ENCODE measurements around the gene DLST.

DNA sequence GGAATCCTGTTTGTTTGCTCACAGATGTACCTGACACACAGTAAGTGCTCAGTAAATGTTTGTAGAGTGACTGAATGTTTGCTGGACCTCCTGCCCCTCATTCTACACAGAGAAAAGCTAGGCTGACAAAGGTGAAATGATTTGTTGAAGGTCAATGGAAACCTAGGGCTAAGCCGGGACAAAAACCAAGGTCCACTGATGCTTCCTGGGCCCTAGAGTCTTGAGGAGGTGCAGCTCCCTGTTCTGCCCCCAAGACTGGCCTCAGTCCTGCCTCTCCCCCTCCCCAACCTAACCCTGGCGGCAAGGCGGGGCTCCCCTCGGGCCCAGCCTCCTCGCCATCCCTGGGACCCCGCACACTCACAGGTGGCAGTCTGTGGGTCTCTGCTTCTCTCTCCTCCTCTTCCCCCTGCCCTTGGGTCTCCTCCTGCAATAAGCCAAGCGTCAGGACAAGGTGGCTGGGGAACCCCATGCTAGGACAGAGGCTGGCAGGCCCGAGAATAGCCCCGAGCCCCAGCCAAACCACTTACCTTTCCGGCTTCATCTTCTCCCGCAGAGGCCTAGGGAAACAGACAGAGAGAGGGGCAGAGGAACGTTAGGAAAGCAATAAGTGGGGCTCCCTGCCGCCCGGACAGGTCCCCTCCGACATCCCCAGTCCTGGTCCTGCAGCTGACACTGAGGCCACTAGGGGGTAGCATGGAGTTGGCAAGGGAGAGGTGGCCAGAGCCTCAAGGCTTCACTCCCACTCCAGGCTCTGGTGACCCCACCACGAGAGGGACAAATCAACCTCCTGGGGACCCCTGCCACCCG is 64.3 kb downstream of the DLST start:
- TF ChIP-seq PRDM10 (tag by site-specific recombination; IDR thresholded peaks at IDR 0.05) = no peak
- no peak for TF ChIP-seq ZNF239 (tag by site-specific recombination; IDR thresholded peaks at IDR 0.05)
- TF ChIP-seq CTCF (tag by site-specific recombination; IDR thresholded peaks at IDR 0.05) = peak; percentile 72
- TF ChIP-seq ZNF404 (tag by site-specific recombination; IDR thresholded peaks at IDR 0.05) = no peak
- TF ChIP-seq ZNF639 (tag by site-specific recombination; IDR thresholded peaks at IDR 0.05) = no peak
